PC-3 (cell line): Measurements from ENCODE around the gene TTC39B.

Experiments used
- CTCF ChIP-seq: fragments of 300-600 bp; sonication (generic); conservative IDR thresholded peaks from 2 replicates; pipeline ENCODE4 v1.5.1; 2017; ENCODE audit warnings: antibody characterized with exemption, low read depth, mild to moderate bottlenecking, low read length
- EZH2 ChIP-seq: fragments of 300-600 bp; sonication (generic); IDR thresholded peaks from one replicate; pipeline ENCODE4 v1.6.1; 2017; ENCODE audit warnings: antibody characterized with exemption, mild to moderate bottlenecking, low read length; ENCODE audit not compliant: unreplicated experiment
- EZH2phosphoT487 ChIP-seq: fragments of 300-600 bp; sonication (generic); IDR thresholded peaks from 2 replicates; pipeline ENCODE4 v1.6.1; 2018; ENCODE audit warnings: mild to moderate bottlenecking, antibody characterized with exemption, low read length, borderline replicate concordance

GRCh38 chr9:15276328-15276938, 30.6 kb downstream of the TTC39B start:
- no peak for TF ChIP-seq CTCF
- TF ChIP-seq EZH2, result no peak
- TF ChIP-seq EZH2phosphoT487, result no peak
